GM23338 (cell line): ENCODE data around the gene CD44. TPM values are rescaled to one million over a fixed set of nuclear protein-coding genes. Genes with fewer than 3 reads are reported as not detected.

Source experiments
- ATAC-seq: fragments of 200-7000 bp; cut with Tn5 transposase; 3 replicates; pipeline ENCODE4 v1.9.1; 2020
- DNase-seq: peaks from one replicate; pipeline ENCODE4 v3.0.0-alpha.2; 2015; ENCODE audit warnings: low spot score
- H2AFZ ChIP-seq: fragments of 200-600 bp; sonication (generic); 2 replicates; pipeline ENCODE4 v1.8.0; 2016; ENCODE audit warnings: antibody characterized with exemption, mild to moderate bottlenecking, moderate library complexity
- H3F3A ChIP-seq: fragments of 200-600 bp; sonication (generic); replicated peaks from 2 replicates; pipeline ENCODE4 v1.8.0; 2017; ENCODE audit warnings: antibody characterized with exemption, mixed run types, low read depth
- H3K27ac ChIP-seq: fragments of 200-600 bp; sonication (generic); 2 replicates; pipeline ENCODE4 v1.6.1; 2016; ENCODE audit warnings: low read depth
- H3K27me3 ChIP-seq: fragments of 200-600 bp; sonication (generic); 2 replicates; pipeline ENCODE4 v1.8.0; 2016; ENCODE audit warnings: mild to moderate bottlenecking, mixed run types, moderate library complexity; ENCODE audit not compliant: insufficient read depth
- H3K36me3 ChIP-seq: fragments of 200-600 bp; sonication (generic); 2 replicates; pipeline ENCODE4 v1.8.0; 2016; ENCODE audit warnings: mild to moderate bottlenecking; ENCODE audit not compliant: insufficient read depth
- H3K4me1 ChIP-seq: fragments of 200-600 bp; sonication (generic); 2 replicates; pipeline ENCODE4 v1.8.0; 2016; ENCODE audit warnings: mild to moderate bottlenecking, moderate library complexity; ENCODE audit not compliant: insufficient read depth
- H3K4me2 ChIP-seq: fragments of 200-600 bp; sonication (generic); 2 replicates; pipeline ENCODE4 v1.7.1; 2017; ENCODE audit warnings: mixed run types
- H3K4me3 ChIP-seq: fragments of 200-600 bp; sonication (generic); 2 replicates; pipeline ENCODE4 v1.6.1; 2016; ENCODE audit warnings: mixed run types
- H3K79me2 ChIP-seq: fragments of 200-600 bp; sonication (generic); replicated peaks from 2 replicates; pipeline ENCODE4 v1.8.0; 2017; ENCODE audit warnings: mild to moderate bottlenecking; ENCODE audit not compliant: insufficient read depth
- H3K9me2 ChIP-seq: fragments of 200-600 bp; sonication (generic); 2 replicates; pipeline ENCODE4 v1.8.0; 2017; ENCODE audit not compliant: insufficient read depth
- H4K20me1 ChIP-seq: fragments of 200-600 bp; sonication (generic); replicated peaks from 2 replicates; pipeline ENCODE4 v1.8.0; 2017; ENCODE audit warnings: mild to moderate bottlenecking; ENCODE audit not compliant: insufficient read depth
- H3K27ac Mint-ChIP-seq: 2 replicates; pipeline ENCODE4 v1.8.0; 2020; ENCODE audit warnings: inconsistent platforms, mild to moderate bottlenecking, moderate library complexity, mixed read lengths
- H3K27me3 Mint-ChIP-seq: 3 replicates; pipeline ENCODE4 v1.8.0; 2022; ENCODE audit warnings: low read depth, mild to moderate bottlenecking, moderate library complexity, mixed read lengths, inconsistent platforms; ENCODE audit not compliant: insufficient read depth, poor library complexity
- H3K36me3 Mint-ChIP-seq: 3 replicates; pipeline ENCODE4 v1.8.0; 2021; ENCODE audit warnings: low read depth, mild to moderate bottlenecking, inconsistent platforms, moderate library complexity, mixed read lengths
- H3K4me1 Mint-ChIP-seq: 3 replicates; pipeline ENCODE4 v1.8.0; 2020; ENCODE audit warnings: mild to moderate bottlenecking, inconsistent platforms, mixed read lengths
- H3K4me3 Mint-ChIP-seq: 3 replicates; pipeline ENCODE4 v1.8.0; 2021; ENCODE audit warnings: moderate library complexity, mild to moderate bottlenecking, inconsistent platforms, mixed read lengths
- H3K9me3 Mint-ChIP-seq: 3 replicates; pipeline ENCODE4 v1.8.0; 2020; ENCODE audit warnings: moderate library complexity, mild to moderate bottlenecking, inconsistent platforms, mixed read lengths
- CREB1 ChIP-seq: fragments of 250-450 bp; sonication (Bioruptor Pico); IDR thresholded peaks from 2 replicates; pipeline ENCODE4 v1.5.0; 2020; ENCODE audit warnings: low read depth, mild to moderate bottlenecking, moderate library complexity
- EZH2phosphoT487 ChIP-seq: fragments of 200-600 bp; sonication (generic); IDR thresholded peaks from one replicate; pipeline ENCODE4 v1.8.1; 2018; ENCODE audit warnings: antibody characterized with exemption; ENCODE audit not compliant: unreplicated experiment
- NANOG ChIP-seq: IDR thresholded peaks from 2 replicates; pipeline ENCODE4 v1.6.1; 2016; ENCODE audit warnings: antibody characterized with exemption, borderline replicate concordance
- POLR2AphosphoS5 ChIP-seq: IDR thresholded peaks from 2 replicates; pipeline ENCODE4 v1.6.1; 2016; ENCODE audit warnings: antibody characterized with exemption, low read depth
- ZNF331 ChIP-seq: fragments of 250-450 bp; sonication (Bioruptor Pico); IDR thresholded peaks from 2 replicates; pipeline ENCODE4 v1.5.0; 2020; ENCODE audit warnings: low read depth, mild to moderate bottlenecking, moderate library complexity
- polyA plus RNA-seq: library from polyadenylated mRNA; unstranded; fragments of >200 nt; fragmentation: Nextera tagmentation; extraction: Ambion mirVana; gene quantifications from 2 replicates; pipeline ENCODE4 v1.2.1, GENCODE V29; 2016
- total RNA-seq: library from RNA; depleted of rRNA; stranded (reverse); fragments of >200 nt; shearing (Covaris generic); gene quantifications from 2 replicates; pipeline ENCODE4 v1.2.3, GENCODE V29; 2014
- TF ChIP-seq, protein P1 (sequence below): IDR thresholded peaks from one replicate; pipeline ENCODE4 v1.6.1; 2018; ENCODE audit warnings: antibody characterized with exemption; ENCODE audit not compliant: unreplicated experiment
- TF ChIP-seq, protein P2 (sequence below): IDR thresholded peaks from 2 replicates; pipeline ENCODE4 v1.6.1; 2016; ENCODE audit warnings: antibody characterized with exemption
- TF ChIP-seq, protein P3 (sequence below), 2 experiments: fragments of 200-600 bp in 1 of 2; sonication (generic) in 1 of 2; conservative IDR thresholded peaks; 2 replicates each; pipeline versions ENCODE4 v1.5.1 to v1.6.1; 2016 to 2017; ENCODE audit warnings: antibody characterized with exemption in 2 of 2, low read depth in 2 of 2, mild to moderate bottlenecking in 2 of 2, moderate library complexity in 1 of 2

The CD44 gene
- total and polyA plus RNA-seq, 2 experiments from 2014 or later = 4.0 to 10.1 TPM

DNA sequence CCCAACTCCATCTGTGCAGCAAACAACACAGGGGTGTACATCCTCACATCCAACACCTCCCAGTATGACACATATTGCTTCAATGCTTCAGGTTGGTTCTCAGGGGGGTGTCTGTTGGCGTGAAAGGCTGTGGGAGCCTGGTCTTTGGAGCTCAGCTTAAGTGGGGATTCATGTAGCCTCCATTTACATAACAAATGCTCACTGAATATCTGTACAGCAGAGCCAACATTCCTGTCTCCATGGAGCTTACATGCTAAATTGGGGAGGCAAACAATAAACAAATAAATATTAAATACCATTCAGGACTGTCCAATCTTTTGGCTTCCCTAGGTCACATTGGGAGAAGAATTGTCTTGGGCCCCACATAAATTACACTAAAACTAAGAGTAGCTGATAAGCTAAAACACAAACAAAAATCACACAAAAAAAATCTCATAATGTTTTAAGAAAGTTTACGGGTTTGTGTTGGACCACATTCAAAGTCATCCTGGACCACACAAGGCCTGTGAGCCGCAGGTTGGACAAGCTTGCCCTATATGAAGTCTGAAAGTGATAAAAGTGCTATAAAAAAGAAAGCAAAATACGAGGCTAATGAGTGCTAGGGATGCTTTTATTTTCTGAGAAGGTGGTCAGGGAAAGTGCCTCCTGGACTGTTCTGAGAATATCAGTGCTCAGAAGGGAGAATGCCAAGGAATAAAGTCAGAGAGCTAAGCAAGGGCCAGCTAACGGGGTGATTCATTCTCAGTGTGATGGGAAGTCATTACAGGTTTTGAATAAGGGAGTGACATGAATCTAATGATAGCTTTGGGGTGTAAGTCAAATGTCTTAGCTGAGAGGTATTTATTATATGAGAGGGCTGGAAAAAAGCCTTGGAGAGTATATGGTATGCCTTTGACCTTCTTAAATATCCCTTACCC is 41.6 kb downstream of the CD44 start (continued):
- TF ChIP-seq, protein P1, sequence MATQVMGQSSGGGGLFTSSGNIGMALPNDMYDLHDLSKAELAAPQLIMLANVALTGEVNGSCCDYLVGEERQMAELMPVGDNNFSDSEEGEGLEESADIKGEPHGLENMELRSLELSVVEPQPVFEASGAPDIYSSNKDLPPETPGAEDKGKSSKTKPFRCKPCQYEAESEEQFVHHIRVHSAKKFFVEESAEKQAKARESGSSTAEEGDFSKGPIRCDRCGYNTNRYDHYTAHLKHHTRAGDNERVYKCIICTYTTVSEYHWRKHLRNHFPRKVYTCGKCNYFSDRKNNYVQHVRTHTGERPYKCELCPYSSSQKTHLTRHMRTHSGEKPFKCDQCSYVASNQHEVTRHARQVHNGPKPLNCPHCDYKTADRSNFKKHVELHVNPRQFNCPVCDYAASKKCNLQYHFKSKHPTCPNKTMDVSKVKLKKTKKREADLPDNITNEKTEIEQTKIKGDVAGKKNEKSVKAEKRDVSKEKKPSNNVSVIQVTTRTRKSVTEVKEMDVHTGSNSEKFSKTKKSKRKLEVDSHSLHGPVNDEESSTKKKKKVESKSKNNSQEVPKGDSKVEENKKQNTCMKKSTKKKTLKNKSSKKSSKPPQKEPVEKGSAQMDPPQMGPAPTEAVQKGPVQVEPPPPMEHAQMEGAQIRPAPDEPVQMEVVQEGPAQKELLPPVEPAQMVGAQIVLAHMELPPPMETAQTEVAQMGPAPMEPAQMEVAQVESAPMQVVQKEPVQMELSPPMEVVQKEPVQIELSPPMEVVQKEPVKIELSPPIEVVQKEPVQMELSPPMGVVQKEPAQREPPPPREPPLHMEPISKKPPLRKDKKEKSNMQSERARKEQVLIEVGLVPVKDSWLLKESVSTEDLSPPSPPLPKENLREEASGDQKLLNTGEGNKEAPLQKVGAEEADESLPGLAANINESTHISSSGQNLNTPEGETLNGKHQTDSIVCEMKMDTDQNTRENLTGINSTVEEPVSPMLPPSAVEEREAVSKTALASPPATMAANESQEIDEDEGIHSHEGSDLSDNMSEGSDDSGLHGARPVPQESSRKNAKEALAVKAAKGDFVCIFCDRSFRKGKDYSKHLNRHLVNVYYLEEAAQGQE = no peak
- no peak for TF ChIP-seq NANOG
- TF ChIP-seq POLR2AphosphoS5 = no peak
- no peak for TF ChIP-seq EZH2phosphoT487
- no peak for TF ChIP-seq CREB1 (CRISPR knock-in tag)
- TF ChIP-seq, protein P2, sequence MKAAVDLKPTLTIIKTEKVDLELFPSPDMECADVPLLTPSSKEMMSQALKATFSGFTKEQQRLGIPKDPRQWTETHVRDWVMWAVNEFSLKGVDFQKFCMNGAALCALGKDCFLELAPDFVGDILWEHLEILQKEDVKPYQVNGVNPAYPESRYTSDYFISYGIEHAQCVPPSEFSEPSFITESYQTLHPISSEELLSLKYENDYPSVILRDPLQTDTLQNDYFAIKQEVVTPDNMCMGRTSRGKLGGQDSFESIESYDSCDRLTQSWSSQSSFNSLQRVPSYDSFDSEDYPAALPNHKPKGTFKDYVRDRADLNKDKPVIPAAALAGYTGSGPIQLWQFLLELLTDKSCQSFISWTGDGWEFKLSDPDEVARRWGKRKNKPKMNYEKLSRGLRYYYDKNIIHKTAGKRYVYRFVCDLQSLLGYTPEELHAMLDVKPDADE = no peak

DNA sequence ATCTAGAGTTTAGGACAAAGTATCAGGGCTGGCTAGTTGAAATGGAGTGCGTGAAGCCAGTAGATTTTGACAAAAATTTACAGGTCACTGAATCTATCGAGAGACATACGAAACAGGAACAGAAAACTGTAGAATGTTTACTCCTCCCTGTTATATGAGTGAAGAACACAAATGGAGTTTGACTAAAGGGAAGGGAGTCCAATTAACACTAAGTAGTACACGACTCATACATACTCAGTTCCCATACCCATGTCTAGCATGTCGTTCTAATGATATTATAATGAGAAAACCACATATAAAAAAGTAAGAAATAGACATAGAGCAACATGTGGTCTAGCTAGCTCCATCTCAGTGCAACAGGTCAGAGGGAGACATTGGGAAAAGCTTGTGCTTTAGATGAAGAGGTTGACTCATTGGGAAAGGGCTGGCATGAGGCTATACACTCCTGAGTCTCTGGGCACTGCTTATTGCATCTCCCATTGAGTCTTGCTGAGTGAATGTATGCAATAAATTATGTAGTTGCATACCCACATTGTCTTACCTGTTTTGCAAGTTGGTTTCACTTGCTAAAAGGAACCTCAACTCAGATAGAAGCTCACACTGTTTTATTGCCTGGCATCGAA is 43.5 kb downstream of the CD44 start:
- no peak overlapping the region for H3K4me3 Mint-ChIP-seq
- H3F3A ChIP-seq = no peaks in the 10 kb centered on the region
- no peak overlapping the region for H2AFZ ChIP-seq
- no peaks in the 10 kb centered on the region for H3K79me2 ChIP-seq
- H3K27ac ChIP-seq = no peak overlapping the region
- H3K4me1 ChIP-seq = peaks cover 12% of the 10 kb centered on the region
- peaks cover 23% of the 10 kb centered on the region for H3K4me1 Mint-ChIP-seq
- peaks cover 5% of the 10 kb centered on the region for H3K27me3 Mint-ChIP-seq
- no peaks in the 10 kb centered on the region for H3K36me3 ChIP-seq
- no peak overlapping the region for H3K27ac Mint-ChIP-seq
- ATAC-seq = no peak
- H3K27me3 ChIP-seq = no peaks in the 10 kb centered on the region
- H4K20me1 ChIP-seq = no peaks in the 10 kb centered on the region
- H3K9me3 Mint-ChIP-seq = no peaks in the 10 kb centered on the region
- H3K4me3 ChIP-seq = no peak overlapping the region
- no peaks in the 10 kb centered on the region for H3K9me2 ChIP-seq
- no peak overlapping the region for H3K4me2 ChIP-seq
- no peaks in the 10 kb centered on the region for H3K36me3 Mint-ChIP-seq
- DNase-seq = no peak
- TF ChIP-seq NANOG (no peak), ZNF331 (CRISPR knock-in tag) (no peak)
- TF ChIP-seq, protein P2 = no peak
- TF ChIP-seq, protein P3, sequence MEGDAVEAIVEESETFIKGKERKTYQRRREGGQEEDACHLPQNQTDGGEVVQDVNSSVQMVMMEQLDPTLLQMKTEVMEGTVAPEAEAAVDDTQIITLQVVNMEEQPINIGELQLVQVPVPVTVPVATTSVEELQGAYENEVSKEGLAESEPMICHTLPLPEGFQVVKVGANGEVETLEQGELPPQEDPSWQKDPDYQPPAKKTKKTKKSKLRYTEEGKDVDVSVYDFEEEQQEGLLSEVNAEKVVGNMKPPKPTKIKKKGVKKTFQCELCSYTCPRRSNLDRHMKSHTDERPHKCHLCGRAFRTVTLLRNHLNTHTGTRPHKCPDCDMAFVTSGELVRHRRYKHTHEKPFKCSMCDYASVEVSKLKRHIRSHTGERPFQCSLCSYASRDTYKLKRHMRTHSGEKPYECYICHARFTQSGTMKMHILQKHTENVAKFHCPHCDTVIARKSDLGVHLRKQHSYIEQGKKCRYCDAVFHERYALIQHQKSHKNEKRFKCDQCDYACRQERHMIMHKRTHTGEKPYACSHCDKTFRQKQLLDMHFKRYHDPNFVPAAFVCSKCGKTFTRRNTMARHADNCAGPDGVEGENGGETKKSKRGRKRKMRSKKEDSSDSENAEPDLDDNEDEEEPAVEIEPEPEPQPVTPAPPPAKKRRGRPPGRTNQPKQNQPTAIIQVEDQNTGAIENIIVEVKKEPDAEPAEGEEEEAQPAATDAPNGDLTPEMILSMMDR (conservative IDR thresholded peaks at IDR 0.05; ENCODE audit: low read depth in 2 of 2) = no peak
